ENCODE data around the gene INSL4. TPM values are rescaled to one million over a fixed set of nuclear protein-coding genes. Genes with fewer than 3 reads are reported as not detected.
A peak's percentile ranks its signal among the peaks of the same experiment; 100 is the strongest.

Gene INSL4
- not detected in 2 replicates for total RNA-seq

DNA sequence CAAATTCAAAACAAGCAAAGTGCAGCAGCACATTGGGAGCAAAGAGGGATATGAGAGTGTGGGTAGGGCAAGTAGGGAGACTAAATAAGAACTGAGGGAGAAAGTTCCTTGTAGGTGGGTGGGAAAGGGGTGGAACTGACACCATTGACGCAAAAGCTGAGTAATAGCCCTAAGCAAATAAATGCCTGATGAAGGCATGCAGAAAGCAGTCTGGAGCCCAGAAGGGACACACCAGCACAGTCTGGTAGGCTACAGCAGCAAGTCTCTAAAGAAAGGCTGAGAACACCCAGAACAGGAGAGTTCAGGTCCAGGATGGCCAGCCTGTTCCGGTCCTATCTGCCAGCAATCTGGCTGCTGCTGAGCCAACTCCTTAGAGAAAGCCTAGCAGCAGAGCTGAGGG lies at the start of gene INSL4:
INSL4 (plus strand) TSS at position 208 of the 400 bp plus-strand sequence; CDS start at position 313, 105 bp downstream.
- Mint-ChIP-seq H3K36me3 (ENCODE audit: low read depth) (no peaks in the 10 kb centered on the region), H3K4me1 (no peaks in the 10 kb centered on the region), H3K27ac (no peak within 1 kb of the TSS), H3K27me3 (peaks cover 20% of the 10 kb centered on the region), H3K9me3 (no peaks in the 10 kb centered on the region), H3K4me3 (no peak within 1 kb of the TSS)
- ATAC-seq (ENCODE audit: low read depth) (no peak), DNase-seq (no peak)
- ChIA-PET CTCF (no interaction called here), POLR2A (no interaction called here)
- intact Hi-C loops (cut with micrococcal nuclease), result no loop called here
- TF ChIP-seq, protein P1, sequence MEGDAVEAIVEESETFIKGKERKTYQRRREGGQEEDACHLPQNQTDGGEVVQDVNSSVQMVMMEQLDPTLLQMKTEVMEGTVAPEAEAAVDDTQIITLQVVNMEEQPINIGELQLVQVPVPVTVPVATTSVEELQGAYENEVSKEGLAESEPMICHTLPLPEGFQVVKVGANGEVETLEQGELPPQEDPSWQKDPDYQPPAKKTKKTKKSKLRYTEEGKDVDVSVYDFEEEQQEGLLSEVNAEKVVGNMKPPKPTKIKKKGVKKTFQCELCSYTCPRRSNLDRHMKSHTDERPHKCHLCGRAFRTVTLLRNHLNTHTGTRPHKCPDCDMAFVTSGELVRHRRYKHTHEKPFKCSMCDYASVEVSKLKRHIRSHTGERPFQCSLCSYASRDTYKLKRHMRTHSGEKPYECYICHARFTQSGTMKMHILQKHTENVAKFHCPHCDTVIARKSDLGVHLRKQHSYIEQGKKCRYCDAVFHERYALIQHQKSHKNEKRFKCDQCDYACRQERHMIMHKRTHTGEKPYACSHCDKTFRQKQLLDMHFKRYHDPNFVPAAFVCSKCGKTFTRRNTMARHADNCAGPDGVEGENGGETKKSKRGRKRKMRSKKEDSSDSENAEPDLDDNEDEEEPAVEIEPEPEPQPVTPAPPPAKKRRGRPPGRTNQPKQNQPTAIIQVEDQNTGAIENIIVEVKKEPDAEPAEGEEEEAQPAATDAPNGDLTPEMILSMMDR (IDR thresholded peaks at IDR 0.05), result no peak

DNA sequence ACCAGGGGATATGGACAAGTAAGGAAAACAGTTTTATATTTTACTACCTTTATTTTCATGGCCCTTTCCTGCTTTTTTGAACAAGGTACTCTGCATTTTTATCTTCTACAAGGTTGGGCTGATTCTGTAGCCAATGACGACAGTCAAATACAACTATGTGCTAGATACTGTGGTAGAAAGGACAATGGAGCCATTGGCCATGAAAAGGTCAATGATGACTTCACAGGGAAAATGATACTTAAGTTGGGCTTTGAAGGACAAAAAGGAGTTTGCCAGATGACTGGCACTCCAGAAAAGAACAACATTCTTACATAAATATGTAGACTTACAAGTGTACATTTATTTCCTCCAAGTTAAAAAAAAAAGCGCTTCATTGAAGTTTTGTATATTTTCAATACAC lies 46.4 kb upstream of the INSL4 start:
- H3K27me3 Mint-ChIP-seq, result no peaks in the 10 kb centered on the region
- ATAC-seq (ENCODE audit: low read depth), result no peak
- no peak overlapping the region for H3K4me3 Mint-ChIP-seq
- no peak for DNase-seq
- CTCF ChIA-PET, result interaction anchor here (0.6 to 5.2 kb wide), 6 partner anchors 10 to 415 kb away, joined by 3 to 81 read pairs (median 9); partner anchors contain the start of gene CD274
- H3K36me3 Mint-ChIP-seq (ENCODE audit: low read depth), result no peaks in the 10 kb centered on the region
- POLR2A ChIA-PET, result no interaction called here
- H3K4me1 Mint-ChIP-seq, result peaks cover 12% of the 10 kb centered on the region
- H3K9me3 Mint-ChIP-seq, result peaks cover 5% of the 10 kb centered on the region
- intact Hi-C loops (cut with micrococcal nuclease), result loop anchor here (5.0 to 10.0 kb wide), 2 partner anchors 703 to 870 kb away; no protein-coding TSS in a partner anchor
- TF ChIP-seq, protein P1 (IDR thresholded peaks at IDR 0.05), result no peak
- H3K27ac Mint-ChIP-seq, result no peak overlapping the region

DNA sequence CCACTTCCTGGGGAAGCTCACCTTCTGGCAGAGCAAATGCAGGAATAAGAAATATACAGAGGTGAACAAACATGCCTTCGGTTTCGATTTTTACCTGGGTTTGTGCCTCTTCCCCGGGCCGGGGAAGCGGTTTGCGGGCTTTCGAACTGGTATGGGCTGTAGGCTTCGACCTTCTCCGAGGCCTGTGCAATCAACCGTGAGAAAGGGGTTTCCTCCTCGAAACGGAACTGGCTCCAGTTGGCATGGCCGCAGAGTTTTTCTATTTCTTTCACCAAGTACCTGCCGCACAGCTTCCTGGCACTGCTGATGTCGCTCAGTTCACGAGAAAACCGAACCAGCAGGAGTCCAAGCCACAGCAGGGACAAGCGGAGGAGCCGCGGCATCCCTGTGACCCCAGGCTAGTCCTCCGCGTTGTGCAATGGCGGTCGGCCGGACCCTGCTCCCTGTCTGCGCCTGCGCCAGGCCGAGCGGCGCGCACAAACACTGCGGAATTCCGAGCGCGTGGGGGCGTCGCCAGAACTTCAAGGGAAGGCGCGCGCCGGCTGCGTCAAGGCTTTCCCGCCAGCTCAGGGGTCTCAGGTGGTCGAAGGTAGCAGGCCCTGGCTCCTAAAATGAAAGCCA lies 45.9 kb upstream of the INSL4 start, which contains the start of gene INSL6:
INSL6 (minus strand) TSS at position 420 of the 621 bp plus-strand sequence; CDS start at position 383, 37 bp downstream.
- TF ChIP-seq, protein P1 (IDR thresholded peaks at IDR 0.05), result no peak
- H3K4me1 Mint-ChIP-seq, result peaks cover 12% of the 10 kb centered on the region
- DNase-seq, result no peak
- H3K27ac Mint-ChIP-seq, result no peak within 1 kb of the TSS
- H3K4me3 Mint-ChIP-seq, result no peak within 1 kb of the TSS
- ChIA-PET POLR2A (interaction anchor here (0.7 to 1.8 kb wide), 5 partner anchors 128 to 415 kb away, joined by 3 to 22 read pairs (median 4); partner anchors contain the start of gene PLGRKT), CTCF (interaction anchor here (0.6 to 5.2 kb wide), 11 partner anchors 9 to 574 kb away, joined by 3 to 87 read pairs (median 5); partner anchors contain the start of genes CD274 and PLGRKT)
- H3K36me3 Mint-ChIP-seq (ENCODE audit: low read depth), result no peaks in the 10 kb centered on the region
- no peak for ATAC-seq (ENCODE audit: low read depth)
- no peaks in the 10 kb centered on the region for H3K27me3 Mint-ChIP-seq
- peaks cover 4% of the 10 kb centered on the region for H3K9me3 Mint-ChIP-seq
- intact Hi-C loops (cut with micrococcal nuclease), result loop anchor here (5.0 to 10.0 kb wide), 2 partner anchors 702 to 869 kb away; no protein-coding TSS in a partner anchor

DNA sequence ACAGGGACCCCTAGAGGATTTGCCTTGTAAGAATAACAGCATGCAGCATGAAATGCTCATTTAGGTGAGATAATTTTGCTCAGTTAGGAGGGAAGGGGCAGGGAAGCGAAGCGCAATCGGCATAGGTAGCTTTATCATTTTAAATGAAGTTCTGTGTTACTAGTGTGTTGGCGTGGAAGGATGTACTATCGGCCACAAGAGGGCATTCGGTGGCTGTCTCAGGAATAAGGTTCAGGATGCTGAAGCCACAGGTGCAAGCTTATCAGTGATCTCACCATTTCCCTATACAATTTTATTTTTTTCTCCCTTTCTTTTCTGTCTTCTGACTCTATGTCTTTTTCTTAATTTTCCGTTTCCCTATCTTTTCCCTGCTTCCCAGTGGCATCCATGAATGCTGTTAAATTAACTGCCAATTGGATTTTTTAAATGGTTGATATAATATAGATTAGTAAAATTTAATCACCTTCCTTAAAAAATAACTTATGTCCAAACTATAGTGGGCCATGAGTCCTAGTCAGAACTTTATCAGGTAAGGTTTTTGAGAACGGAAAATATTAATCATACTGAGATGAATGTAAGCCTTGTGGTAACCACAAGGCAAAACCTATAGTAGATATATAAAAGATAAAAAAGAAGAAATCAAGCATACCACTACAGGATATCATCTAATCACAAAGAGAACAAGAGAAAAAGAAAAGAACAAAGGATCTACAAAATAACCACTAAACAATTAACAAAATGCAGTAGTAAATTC lies 44.6 kb upstream of the INSL4 start:
- ChIA-PET CTCF (interaction anchor here (0.6 to 5.2 kb wide), 24 partner anchors 9 to 882 kb away, joined by 3 to 87 read pairs (median 4); partner anchors contain the start of genes CD274, ERMP1 and PLGRKT), POLR2A (interaction anchor here (0.6 to 1.8 kb wide), 13 partner anchors 130 to 442 kb away, joined by 3 to 22 read pairs (median 3); partner anchors contain the start of genes CD274, PLGRKT and RIC1)
- TF ChIP-seq, protein P1 (IDR thresholded peaks at IDR 0.05), result no peak
- ATAC-seq (ENCODE audit: low read depth) (peak; percentile 81), DNase-seq (no peak)
- Mint-ChIP-seq H3K27me3 (no peaks in the 10 kb centered on the region), H3K9me3 (no peaks in the 10 kb centered on the region), H3K36me3 (ENCODE audit: low read depth) (no peaks in the 10 kb centered on the region), H3K27ac (no peak overlapping the region), H3K4me3 (no peak overlapping the region), H3K4me1 (peaks cover 12% of the 10 kb centered on the region)
- intact Hi-C loops (cut with micrococcal nuclease), result loop anchor here (1.0 to 10.0 kb wide), 11 partner anchors 239 to 868 kb away; partner anchors contain the start of genes ERMP1 and RIC1
